Stimulated activated naive CD4-positive, alpha-beta T cell (primary cell): Measurements from ENCODE around the gene CUL2.
"Not testable (repeated sequence)": the region's sequence is repeated elsewhere in the genome, so short reads cannot be mapped to it uniquely, and the experiment has no call there.

Source experiments
- DNase-seq, 6 experiments: peaks; one replicate each; lab custom pipeline; 2025; lab: John Stamatoyannopoulos, UW

Gene CUL2

GRCh38 chr10:35090162-35090954, at the start of gene CUL2:
TSS of gene CUL2 (minus strand) at chr10:35090341. CDS start at chr10:35071317, 19,024 bp downstream.
- DNase-seq: peak; percentile 84 to 95 (median 92)

GRCh38 chr10:35136263-35136815, 46.2 kb upstream of the CUL2 start:
- DNase-seq: no peak

- no peak for DNase-seq
These were observed 45.7 kb upstream of the CUL2 start for GRCh38 chr10:35135861-35136260.

DNA sequence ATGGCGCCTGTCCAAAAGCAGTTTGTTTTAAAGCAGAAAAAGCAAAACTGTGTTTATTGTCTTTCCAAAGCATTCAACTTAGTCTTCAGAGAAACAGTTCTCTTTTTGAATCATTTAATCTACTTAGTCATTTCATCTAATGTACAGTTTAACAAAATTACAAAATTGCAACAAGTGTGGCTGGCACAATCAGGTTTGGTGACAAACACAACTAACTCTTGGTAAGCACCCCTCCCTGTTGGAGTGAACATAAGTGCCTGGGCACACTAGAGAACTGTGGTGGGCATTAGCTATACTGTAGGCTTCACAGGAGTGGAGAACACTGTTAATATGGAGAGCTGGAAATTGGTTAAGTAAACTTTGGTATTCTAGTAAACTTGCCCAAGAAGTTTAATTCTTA, 43.4 kb upstream of the CUL2 start:
- DNase-seq: no peak

GRCh38 chr10:35132727-35133126, 42.6 kb upstream of the CUL2 start:
- DNase-seq: no peak

- no peak for DNase-seq
These were observed 40.5 kb upstream of the CUL2 start for GRCh38 chr10:35130663-35131062.

GRCh38 chr10:35129185-35129674, 39.1 kb upstream of the CUL2 start:
- DNase-seq: no peak

DNA sequence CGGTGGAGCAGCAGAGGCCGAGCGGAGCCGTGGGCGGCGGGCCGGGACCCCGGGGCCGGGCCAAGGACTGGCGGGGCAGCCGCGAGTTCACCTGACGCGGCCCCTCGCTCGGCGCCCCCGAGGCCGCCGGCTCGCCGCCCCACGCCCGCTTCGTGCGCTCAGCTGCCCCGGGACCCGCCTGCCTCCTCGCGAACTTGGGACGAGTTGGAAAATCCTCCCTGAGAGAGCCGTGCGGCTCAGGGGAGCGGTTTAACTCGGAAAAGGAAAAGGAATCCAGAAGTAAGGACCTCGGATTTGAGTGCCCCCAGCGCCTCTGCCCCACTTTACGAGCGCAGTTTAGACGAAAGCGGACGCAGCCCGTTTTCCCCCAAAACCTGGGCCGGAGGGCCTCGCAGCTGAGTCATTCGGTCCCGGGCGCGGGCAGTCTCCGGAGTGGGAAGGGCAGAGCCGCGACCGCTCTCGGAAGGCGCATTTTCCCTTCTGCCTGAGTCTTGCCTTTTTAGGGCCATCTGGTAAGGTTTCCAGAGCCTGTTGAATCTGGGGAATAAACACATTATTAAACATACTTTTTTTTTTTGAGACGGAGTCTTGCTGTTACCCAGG, 37.2 kb upstream of the CUL2 start:
- peak; percentile 48 to 85 (median 63) for DNase-seq

DNA sequence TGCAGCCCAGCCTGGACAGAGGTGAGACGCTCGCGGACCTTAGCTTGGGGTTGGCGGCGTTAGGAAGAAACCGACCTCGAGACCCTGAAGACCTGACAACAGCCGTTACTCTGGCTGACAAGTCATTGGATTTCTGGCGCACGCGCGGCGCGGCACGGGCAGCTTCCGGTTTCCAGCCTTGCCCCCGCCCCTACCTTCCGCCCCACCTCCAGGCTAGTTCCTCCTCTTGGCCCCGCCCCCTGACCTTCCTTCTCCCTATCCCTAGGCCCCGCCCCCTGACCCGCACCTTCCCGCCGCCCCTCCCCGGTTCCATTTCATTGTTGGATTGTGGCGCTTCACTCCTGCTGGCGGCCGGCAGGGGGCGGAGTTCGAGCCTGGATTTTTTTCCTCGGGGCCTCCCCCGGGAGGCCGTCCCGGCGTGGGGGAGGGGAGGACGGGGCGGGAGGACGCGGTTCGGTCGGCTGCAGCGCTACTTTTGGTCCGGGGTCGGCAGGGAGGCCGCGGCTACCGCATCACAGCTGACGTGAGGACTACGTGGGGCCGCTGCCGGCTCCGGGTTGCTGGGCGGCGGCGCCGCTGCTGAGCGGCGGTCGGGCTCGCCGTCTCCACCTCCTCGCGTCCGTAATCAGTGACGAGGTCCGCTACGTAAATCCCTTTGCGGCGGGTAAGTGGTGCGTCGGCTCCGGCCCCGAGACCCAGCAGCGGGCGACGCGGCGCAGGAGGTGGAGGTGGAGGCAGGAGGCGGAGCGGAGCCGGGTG, 36.6 kb upstream of the CUL2 start, which contains the start of gene CREM:
Gene CREM (plus strand): TSS at position 317 of the 759 bp plus-strand sequence. CDS start 10,990 bp downstream, outside the sequence.
- DNase-seq: peak; percentile 98 to 100 (median 99)

DNA sequence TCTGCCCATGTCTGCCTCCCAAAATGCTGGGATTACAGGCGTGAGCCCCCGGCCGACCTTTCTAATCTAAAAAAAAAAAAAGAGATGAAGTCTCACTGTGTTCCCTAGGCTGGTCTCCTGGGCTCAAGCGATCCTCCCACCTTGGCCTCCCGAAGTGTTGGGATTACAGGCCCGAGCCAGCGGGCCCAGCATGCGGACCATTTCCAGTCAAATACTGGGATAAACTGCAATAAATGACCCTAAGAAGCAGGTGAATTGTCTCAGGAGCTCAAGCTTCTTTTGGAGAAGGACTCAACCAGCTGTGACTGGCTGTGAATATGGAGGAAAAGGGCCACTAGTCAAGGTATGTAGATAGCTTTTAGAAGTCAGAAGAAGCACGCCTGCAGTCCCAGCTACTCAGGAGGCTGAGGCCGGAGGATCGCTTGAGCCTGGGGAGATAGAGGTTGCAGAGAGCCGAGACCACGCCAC, 36.0 kb upstream of the CUL2 start:
- peak in 1 of 6 experiments; percentile 24 for DNase-seq

GRCh38 chr10:35124540-35124939, 34.4 kb upstream of the CUL2 start:
- no peak for DNase-seq

GRCh38 chr10:35119378-35119777, 29.2 kb upstream of the CUL2 start:
- no peak for DNase-seq

- DNase-seq: no peak
These were observed 22.4 kb upstream of the CUL2 start for GRCh38 chr10:35112571-35112970.

GRCh38 chr10:35103882-35104281, 13.7 kb upstream of the CUL2 start:
- no peak for DNase-seq

DNA sequence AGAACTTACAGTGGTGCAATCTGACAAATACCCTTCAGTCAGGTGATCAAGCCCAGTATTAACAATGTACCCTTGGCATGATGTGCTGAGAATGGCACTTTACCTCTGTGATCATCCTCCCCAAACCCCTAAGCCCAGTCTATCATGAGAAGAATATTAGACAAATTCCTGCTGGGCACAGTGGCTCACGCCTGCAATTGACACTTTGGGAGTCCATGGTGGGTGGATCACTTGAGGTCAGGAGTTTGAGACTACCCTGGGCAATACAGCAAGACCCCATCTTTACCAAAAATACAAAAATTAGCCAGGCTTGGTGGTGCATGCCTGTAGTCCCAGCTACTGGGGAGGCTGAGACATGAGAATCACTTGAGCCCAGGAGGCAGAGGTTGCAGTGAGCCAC, 7.4 kb upstream of the CUL2 start:
- DNase-seq: no peak

DNA sequence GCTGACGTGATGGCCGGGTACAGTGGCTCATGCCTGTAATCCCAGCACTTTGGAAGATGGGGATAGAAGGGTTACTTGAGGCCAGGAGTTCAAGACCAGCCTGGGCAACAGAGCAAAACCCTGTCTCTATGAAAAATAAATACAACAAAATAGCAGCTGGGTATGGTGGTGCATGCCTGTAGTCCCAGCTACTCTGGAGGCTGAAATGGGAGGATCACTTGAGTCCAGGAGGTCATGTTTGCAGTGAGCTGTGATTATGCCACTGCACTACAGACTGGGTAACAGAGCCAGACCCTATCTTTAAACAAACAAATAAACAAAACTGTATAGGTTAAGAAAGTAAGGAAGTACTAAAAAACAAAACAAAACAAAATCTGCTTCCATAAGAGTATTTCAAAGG, 6.2 kb upstream of the CUL2 start:
- no peak for DNase-seq

DNA sequence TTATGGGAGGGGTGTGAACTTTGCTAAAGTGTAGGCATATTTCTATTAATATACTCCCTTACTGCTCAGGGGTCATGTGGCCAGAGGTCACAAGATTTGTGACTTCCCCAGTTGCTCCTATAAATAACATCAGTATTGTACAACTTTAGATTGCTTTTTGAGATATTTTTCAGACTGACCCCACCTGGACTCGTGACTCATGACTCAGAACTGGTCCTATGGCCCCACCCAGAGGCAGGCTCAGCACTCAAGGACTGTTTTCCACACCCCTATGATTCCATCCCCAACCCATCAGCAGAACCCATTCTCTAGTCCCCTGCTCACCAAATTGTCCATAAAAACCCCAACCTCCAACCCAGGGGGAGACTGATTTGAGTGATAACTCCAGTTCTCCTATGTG, 2.7 kb upstream of the CUL2 start:
- DNase-seq: no peak

- DNase-seq: no peak
These were observed 2.1 kb upstream of the CUL2 start for GRCh38 chr10:35091994-35092790.

DNA sequence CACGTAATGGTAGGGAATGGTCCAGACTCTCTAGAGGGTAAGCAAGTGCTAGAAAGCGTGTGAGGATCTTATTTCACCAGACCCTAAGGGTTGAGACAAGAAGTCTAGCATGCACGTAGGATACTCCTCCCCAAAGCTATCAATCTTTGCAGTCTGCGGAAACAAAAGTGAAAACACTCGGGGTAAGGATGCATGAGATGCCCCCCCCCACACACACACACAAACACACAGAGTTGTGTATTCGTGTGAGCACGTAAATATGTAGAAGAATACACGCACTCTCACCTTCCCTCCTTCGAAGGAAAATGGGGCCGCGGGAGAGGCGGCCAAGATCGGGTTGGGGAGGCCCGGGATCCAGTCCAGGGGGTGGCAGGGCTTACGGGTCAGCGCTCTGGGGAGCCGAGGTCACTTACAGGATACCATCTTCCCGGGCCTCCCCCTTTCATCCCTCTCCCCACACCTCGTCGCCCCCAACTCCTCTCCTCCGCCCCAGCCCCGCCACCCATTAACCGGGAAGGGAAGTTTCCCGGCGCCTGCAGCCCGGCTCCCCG, 455 bp downstream of the CUL2 start:
- peak in 3 of 6 experiments; percentile 12 to 58 (median 26) for DNase-seq

DNA sequence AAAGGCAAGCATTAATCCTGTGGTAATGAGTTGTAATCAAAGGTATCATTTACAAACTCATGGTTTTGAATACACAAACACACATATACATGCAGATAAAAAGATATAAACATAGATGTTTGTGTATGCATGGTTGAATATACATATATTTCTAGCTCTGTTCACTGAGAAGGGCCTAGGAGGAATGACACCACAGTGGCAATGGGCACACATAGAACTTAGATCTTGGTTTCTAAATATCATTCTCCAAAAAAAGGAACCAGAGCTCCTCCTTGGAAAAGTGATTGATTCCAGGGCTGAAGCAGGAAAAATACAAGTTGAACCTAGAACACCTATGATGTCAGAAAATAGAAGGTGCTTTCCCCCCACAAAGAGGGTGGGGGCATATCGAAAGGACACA, 6.9 kb downstream of the CUL2 start:
- DNase-seq: no peak

GRCh38 chr10:35080261-35080660, 9.9 kb downstream of the CUL2 start:
- not testable (repeated sequence) for DNase-seq
